GM12864 (cell line): ENCODE results near the gene SERPINB4.

Experiments
- DNase-seq: peaks from one replicate; pipeline ENCODE4 v3.0.0-alpha.2; 2011; ENCODE audit warnings: low read depth
- H3K4me3 ChIP-seq: 2 replicates; pipeline ENCODE4 v1.5.1; 2011; ENCODE audit warnings: mild to moderate bottlenecking, low read depth, low read length, control low read depth
- CTCF ChIP-seq: IDR thresholded peaks from 2 replicates; pipeline ENCODE4 v1.5.1; 2011; ENCODE audit warnings: low read depth, mild to moderate bottlenecking, moderate library complexity, low read length, control low read depth, inconsistent platforms; ENCODE audit errors: missing control alignments

Gene SERPINB4

GRCh38 chr18:63619661-63620060 lies 24.4 kb downstream of the SERPINB4 start:
- TF ChIP-seq CTCF = no peak
- DNase-seq = no peak
- H3K4me3 ChIP-seq = no peak overlapping the region

- no peak overlapping the region for H3K4me3 ChIP-seq
- TF ChIP-seq CTCF = no peak
- no peak for DNase-seq
Observed at GRCh38 chr18:63617915-63618234, 26.2 kb downstream of the SERPINB4 start.

- no peak for DNase-seq
- no peak overlapping the region for H3K4me3 ChIP-seq
- no peak for TF ChIP-seq CTCF
Observed at GRCh38 chr18:63617049-63617914, 26.8 kb downstream of the SERPINB4 start.

- no peak overlapping the region for H3K4me3 ChIP-seq
- no peak for TF ChIP-seq CTCF
- DNase-seq = no peak
Observed at GRCh38 chr18:63613420-63613819, 30.6 kb downstream of the SERPINB4 start.

GRCh38 chr18:63606526-63606925 lies 37.5 kb downstream of the SERPINB4 start:
- no peak overlapping the region for H3K4me3 ChIP-seq
- TF ChIP-seq CTCF = no peak
- DNase-seq = no peak

- H3K4me3 ChIP-seq = no peak overlapping the region
- TF ChIP-seq CTCF = no peak
- DNase-seq = no peak
Observed at GRCh38 chr18:63604791-63605567, 39.1 kb downstream of the SERPINB4 start.

GRCh38 chr18:63603772-63604171 lies 40.3 kb downstream of the SERPINB4 start:
- no peak overlapping the region for H3K4me3 ChIP-seq
- no peak for TF ChIP-seq CTCF
- peak; percentile 29 for DNase-seq
